Smooth muscle cell (in vitro differentiated cells): Measurements from ENCODE around the gene FAM89B. TPM values are rescaled to one million over a fixed set of nuclear protein-coding genes. Genes with fewer than 3 reads are reported as not detected.

ENCODE experiments used
- DNase-seq: peaks from one replicate; lab custom pipeline; 2025; ENCODE audit not compliant: unreplicated experiment; lab: John Stamatoyannopoulos, UW
- H2AFZ ChIP-seq: fragments of 200-600 bp; sonication (generic); 2 replicates; pipeline ENCODE4 v1.6.0; 2016; ENCODE audit warnings: antibody characterized with exemption, low read depth, mild to moderate bottlenecking
- H3F3A ChIP-seq: fragments of 200-600 bp; sonication (generic); 2 replicates; pipeline ENCODE4 v1.6.0; 2017; ENCODE audit warnings: antibody characterized with exemption, low read depth
- H3K27ac ChIP-seq: fragments of 200-600 bp; sonication (generic); 2 replicates; pipeline ENCODE4 v1.5.1; 2016; ENCODE audit warnings: low read depth, mild to moderate bottlenecking
- H3K27me3 ChIP-seq: fragments of 200-600 bp; sonication (generic); 2 replicates; pipeline ENCODE4 v1.6.1; 2016; ENCODE audit warnings: low read depth, mild to moderate bottlenecking
- H3K36me3 ChIP-seq: fragments of 200-600 bp; sonication (generic); 2 replicates; pipeline ENCODE4 v1.5.1; 2016; ENCODE audit warnings: low read depth
- H3K4me1 ChIP-seq: fragments of 200-600 bp; sonication (generic); 2 replicates; pipeline ENCODE4 v1.5.1; 2016; ENCODE audit warnings: low read depth
- H3K4me2 ChIP-seq: fragments of 200-600 bp; sonication (generic); 2 replicates; pipeline ENCODE4 v1.6.0; 2016; ENCODE audit warnings: mild to moderate bottlenecking
- H3K4me3 ChIP-seq: fragments of 200-600 bp; sonication (generic); 2 replicates; pipeline ENCODE4 v1.5.1; 2016; ENCODE audit warnings: mild to moderate bottlenecking
- H3K79me2 ChIP-seq: fragments of 200-600 bp; sonication (generic); 2 replicates; pipeline ENCODE4 v1.6.0; 2016; ENCODE audit warnings: low read depth, mild to moderate bottlenecking
- H3K9ac ChIP-seq: fragments of 200-600 bp; sonication (generic); 2 replicates; pipeline ENCODE4 v1.6.0; 2016; ENCODE audit warnings: low read depth
- H3K9me3 ChIP-seq: fragments of 200-600 bp; sonication (generic); replicated peaks from 2 replicates; pipeline ENCODE4 v1.5.1; 2016; ENCODE audit warnings: low read depth
- H4K20me1 ChIP-seq: fragments of 200-600 bp; sonication (generic); 2 replicates; pipeline ENCODE4 v1.6.0; 2016; ENCODE audit warnings: low read depth
- WGBS: methylation state at CpG from one replicate; pipeline ENCODE4 v1.1.7; 2016; ENCODE audit warnings: low lambda C conversion rate; 5-methylcytosine and 5-hydroxymethylcytosine counted together
- polyA plus RNA-seq: library from polyadenylated mRNA; unstranded; fragments of >200 nt; fragmentation: Nextera tagmentation; extraction: Ambion mirVana; gene quantifications from 2 replicates; pipeline ENCODE4 v1.2.1, GENCODE V29; 2016
- total RNA-seq: library from RNA; depleted of rRNA; stranded (reverse); fragments of >200 nt; gene quantifications from 2 replicates; pipeline ENCODE4 v1.2.3, GENCODE V29; 2014
- TF ChIP-seq, protein P1 (sequence below): fragments of 200-600 bp; sonication (generic); IDR thresholded peaks from 2 replicates; pipeline ENCODE4 v1.5.1; 2017; ENCODE audit warnings: borderline replicate concordance, mild to moderate bottlenecking, antibody characterized with exemption; ENCODE audit not compliant: insufficient read depth, poor library complexity, severe bottlenecking

The FAM89B gene
- total and polyA plus RNA-seq, 2 experiments from 2014 or later = 63.9 to 174 TPM

GRCh38 chr11:65537296-65537597 is 35.1 kb upstream of the FAM89B start:
- Histone ChIP-seq H3K4me3 (no peak overlapping the region), H3K27me3 (no peaks in the 10 kb centered on the region), H3K9ac (no peak overlapping the region), H3K9me3 (no peaks in the 10 kb centered on the region), H3F3A (peaks cover 31% of the 10 kb centered on the region), H3K4me1 (peaks cover 11% of the 10 kb centered on the region), H3K79me2 (no peaks in the 10 kb centered on the region), H3K4me2 (no peak overlapping the region), H2AFZ (no peak overlapping the region), H3K36me3 (no peaks in the 10 kb centered on the region), H3K27ac (no peak overlapping the region), H4K20me1 (peaks cover 76% of the 10 kb centered on the region)
- WGBS = 94% methylated on average over 2 of the region's 2 CpGs
- no peak for DNase-seq
- TF ChIP-seq, protein P1, sequence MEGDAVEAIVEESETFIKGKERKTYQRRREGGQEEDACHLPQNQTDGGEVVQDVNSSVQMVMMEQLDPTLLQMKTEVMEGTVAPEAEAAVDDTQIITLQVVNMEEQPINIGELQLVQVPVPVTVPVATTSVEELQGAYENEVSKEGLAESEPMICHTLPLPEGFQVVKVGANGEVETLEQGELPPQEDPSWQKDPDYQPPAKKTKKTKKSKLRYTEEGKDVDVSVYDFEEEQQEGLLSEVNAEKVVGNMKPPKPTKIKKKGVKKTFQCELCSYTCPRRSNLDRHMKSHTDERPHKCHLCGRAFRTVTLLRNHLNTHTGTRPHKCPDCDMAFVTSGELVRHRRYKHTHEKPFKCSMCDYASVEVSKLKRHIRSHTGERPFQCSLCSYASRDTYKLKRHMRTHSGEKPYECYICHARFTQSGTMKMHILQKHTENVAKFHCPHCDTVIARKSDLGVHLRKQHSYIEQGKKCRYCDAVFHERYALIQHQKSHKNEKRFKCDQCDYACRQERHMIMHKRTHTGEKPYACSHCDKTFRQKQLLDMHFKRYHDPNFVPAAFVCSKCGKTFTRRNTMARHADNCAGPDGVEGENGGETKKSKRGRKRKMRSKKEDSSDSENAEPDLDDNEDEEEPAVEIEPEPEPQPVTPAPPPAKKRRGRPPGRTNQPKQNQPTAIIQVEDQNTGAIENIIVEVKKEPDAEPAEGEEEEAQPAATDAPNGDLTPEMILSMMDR = no peak

DNA sequence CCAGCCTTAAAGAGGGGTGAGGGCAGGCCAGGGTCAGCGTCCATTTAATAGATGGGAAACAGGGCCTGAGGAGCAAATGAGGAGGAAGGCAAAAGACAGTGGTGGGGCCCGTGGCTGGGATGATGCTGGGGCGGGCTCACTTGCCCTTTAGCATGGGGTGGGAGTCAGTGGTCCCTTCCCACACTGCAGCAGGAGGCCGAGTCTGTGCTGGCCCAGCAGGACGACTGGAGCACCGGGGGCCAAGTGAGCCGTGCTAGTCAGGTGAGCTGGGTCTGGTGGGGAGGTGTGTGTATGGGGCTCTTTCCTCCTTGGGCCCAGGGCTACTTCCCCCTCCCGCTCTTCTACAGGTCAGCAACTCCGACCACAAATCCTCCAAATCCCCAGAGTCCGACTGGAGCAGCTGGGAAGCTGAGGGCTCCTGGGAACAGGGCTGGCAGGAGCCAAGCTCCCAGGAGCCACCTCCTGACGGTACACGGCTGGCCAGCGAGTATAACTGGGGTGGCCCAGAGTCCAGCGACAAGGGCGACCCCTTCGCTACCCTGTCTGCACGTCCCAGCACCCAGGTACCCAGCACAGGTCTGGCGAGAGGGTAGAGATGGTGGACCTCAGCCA is 34.6 kb upstream of the FAM89B start:
- no peaks in the 10 kb centered on the region for H3K36me3 ChIP-seq
- no peak overlapping the region for H3K27ac ChIP-seq
- H3K4me1 ChIP-seq = peaks cover 11% of the 10 kb centered on the region
- TF ChIP-seq, protein P1 = no peak
- no peak overlapping the region for H2AFZ ChIP-seq
- H3K4me2 ChIP-seq = no peak overlapping the region
- H3K9me3 ChIP-seq = no peaks in the 10 kb centered on the region
- no peaks in the 10 kb centered on the region for H3K27me3 ChIP-seq
- peaks cover 31% of the 10 kb centered on the region for H3F3A ChIP-seq
- DNase-seq = no peak
- no peak overlapping the region for H3K9ac ChIP-seq
- H3K4me3 ChIP-seq = no peak overlapping the region
- 79% methylated on average over 18 of the region's 18 CpGs for WGBS
- peaks cover 71% of the 10 kb centered on the region for H4K20me1 ChIP-seq
- no peaks in the 10 kb centered on the region for H3K79me2 ChIP-seq

DNA sequence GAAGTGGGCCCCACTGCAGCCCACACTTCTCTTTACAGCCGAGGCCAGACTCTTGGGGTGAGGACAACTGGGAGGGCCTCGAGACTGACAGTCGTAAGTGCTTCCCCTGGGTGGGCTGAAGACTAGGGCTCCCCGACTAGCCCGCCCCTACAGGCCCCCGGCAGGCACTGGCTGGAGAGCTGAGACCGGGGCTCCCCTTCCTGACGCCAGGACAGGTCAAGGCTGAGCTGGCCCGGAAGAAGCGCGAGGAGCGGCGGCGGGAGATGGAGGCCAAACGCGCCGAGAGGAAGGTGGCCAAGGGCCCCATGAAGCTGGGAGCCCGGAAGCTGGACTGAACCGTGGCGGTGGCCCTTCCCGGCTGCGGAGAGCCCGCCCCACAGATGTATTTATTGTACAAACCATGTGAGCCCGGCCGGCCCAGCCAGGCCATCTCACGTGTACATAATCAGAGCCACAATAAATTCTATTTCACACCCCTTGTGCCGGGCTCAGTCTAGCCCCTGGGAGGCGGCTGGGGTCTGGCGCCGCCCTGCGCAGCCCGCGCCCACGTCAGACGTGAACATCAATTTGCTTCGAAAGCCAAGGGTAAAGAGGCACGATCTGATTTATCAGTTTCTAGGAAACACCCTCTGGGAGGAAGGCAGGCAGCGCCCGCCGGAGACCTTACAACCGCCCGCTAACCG is 34.0 kb upstream of the FAM89B start:
- Histone ChIP-seq H3K79me2 (no peaks in the 10 kb centered on the region), H3K36me3 (no peaks in the 10 kb centered on the region), H2AFZ (no peak overlapping the region), H3K27ac (no peak overlapping the region), H3K4me3 (no peak overlapping the region), H4K20me1 (peaks cover 65% of the 10 kb centered on the region), H3K4me2 (peak overlapping the region; percentile 83), H3K4me1 (peaks cover 11% of the 10 kb centered on the region), H3K9me3 (no peaks in the 10 kb centered on the region), H3K27me3 (no peaks in the 10 kb centered on the region), H3K9ac (no peak overlapping the region), H3F3A (peaks cover 25% of the 10 kb centered on the region)
- whole genome bisulfite sequencing = 88% methylated on average over 43 of the region's 43 CpGs
- TF ChIP-seq, protein P1 = no peak
- DNase-seq = no peak
